Peyer's patch (tissue), 4 donors: ENCODE measurements around the gene TCF7L2. TPM values are rescaled to one million over a fixed set of nuclear protein-coding genes. Genes with fewer than 3 reads are reported as not detected.

Experiments used
- DNase-seq, 3 donors: peaks; one replicate each; pipeline ENCODE4 v3.0.0-alpha.2; 2017 to 2019
- H3K27ac ChIP-seq, 4 donors: fragments of 200-600 bp; sonication (generic); one replicate each; pipeline ENCODE4 v1.5.1; 2016 to 2019
- H3K27me3 ChIP-seq, 2 donors: fragments of 200-600 bp; sonication (generic); one replicate each; pipeline ENCODE4 v1.5.1; 2019
- H3K36me3 ChIP-seq, 3 donors: fragments of 200-600 bp; sonication (generic); one replicate each; pipeline ENCODE4 v1.5.1; 2016 to 2019
- H3K4me1 ChIP-seq, 4 donors: fragments of 200-600 bp; sonication (generic); one replicate each; pipeline ENCODE4 v1.5.1; 2016 to 2019
- H3K4me3 ChIP-seq, 4 donors: fragments of 200-600 bp; sonication (generic); 1 replicate in 3 of 4; 2 replicates in 1 of 4; pipeline ENCODE4 v1.5.1; 2016 to 2019; ENCODE audit warnings: mild to moderate bottlenecking in 1 of 4
- H3K9me3 ChIP-seq, 4 donors: fragments of 200-600 bp; sonication (generic); one replicate each; pipeline ENCODE4 v1.5.1; 2016 to 2019; ENCODE audit warnings: mild to moderate bottlenecking in 1 of 4
- POLR2A ChIP-seq, 2 donors: fragments of 450-650 bp; IDR thresholded peaks; one replicate each; pipeline ENCODE4 v1.5.1; 2017; ENCODE audit warnings: antibody characterized with exemption in 2 of 2, mild to moderate bottlenecking in 2 of 2, moderate library complexity in 2 of 2
- total RNA-seq, 4 donors: library from RNA; depleted of rRNA; stranded (reverse); fragments of >200 nt; gene quantifications; one replicate each; pipeline ENCODE4 v1.1.0, GENCODE V29; 2016
- TF ChIP-seq, protein P1 (sequence below), 6 experiments: fragments of 450-650 bp in 4 of 6; fragments of 200-600 bp in 2 of 6; sonication (generic) in 1 of 6; IDR thresholded peaks; one replicate each; pipeline ENCODE4 v1.5.1; 2017 to 2019; ENCODE audit warnings: antibody characterized with exemption in 6 of 6, mild to moderate bottlenecking in 3 of 6, moderate library complexity in 1 of 6

TCF7L2 gene
- total RNA-seq, 4 donors from 2014 or later = 72.3 to 148 (median 93.0) TPM

DNA sequence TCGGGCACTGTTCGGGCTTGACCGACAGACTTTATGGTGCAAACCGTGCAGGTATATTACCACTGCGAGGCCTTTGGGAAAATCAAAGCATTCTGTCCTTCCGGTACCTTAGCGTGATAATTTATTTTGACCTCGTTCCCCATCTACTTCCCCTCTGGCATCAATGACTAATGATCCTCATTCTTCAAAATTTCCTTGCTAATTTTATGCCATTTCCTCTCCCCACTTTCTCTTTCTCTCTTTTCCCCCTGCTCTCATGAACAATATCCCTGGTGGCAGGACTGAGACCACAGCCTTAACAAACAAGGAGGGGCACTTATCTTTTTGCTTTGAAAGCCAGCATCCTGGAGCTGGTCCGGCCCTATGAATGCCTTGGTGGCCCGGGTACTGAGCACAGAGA, 210.6 kb downstream of the TCF7L2 start:
- TF ChIP-seq POLR2A (IDR thresholded peaks at IDR 0.05) = no peak
- TF ChIP-seq, protein P1, sequence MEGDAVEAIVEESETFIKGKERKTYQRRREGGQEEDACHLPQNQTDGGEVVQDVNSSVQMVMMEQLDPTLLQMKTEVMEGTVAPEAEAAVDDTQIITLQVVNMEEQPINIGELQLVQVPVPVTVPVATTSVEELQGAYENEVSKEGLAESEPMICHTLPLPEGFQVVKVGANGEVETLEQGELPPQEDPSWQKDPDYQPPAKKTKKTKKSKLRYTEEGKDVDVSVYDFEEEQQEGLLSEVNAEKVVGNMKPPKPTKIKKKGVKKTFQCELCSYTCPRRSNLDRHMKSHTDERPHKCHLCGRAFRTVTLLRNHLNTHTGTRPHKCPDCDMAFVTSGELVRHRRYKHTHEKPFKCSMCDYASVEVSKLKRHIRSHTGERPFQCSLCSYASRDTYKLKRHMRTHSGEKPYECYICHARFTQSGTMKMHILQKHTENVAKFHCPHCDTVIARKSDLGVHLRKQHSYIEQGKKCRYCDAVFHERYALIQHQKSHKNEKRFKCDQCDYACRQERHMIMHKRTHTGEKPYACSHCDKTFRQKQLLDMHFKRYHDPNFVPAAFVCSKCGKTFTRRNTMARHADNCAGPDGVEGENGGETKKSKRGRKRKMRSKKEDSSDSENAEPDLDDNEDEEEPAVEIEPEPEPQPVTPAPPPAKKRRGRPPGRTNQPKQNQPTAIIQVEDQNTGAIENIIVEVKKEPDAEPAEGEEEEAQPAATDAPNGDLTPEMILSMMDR (IDR thresholded peaks at IDR 0.05) = no peak
- Histone ChIP-seq H3K27me3 (no peaks in the 10 kb centered on the region), H3K4me1 (no peaks in the 10 kb centered on the region), H3K36me3 (peaks cover 0 to 69% (median 0%) of the 10 kb centered on the region in 3 donors), H3K4me3 (no peak overlapping the region), H3K9me3 (no peaks in the 10 kb centered on the region), H3K27ac (no peak overlapping the region)
- no peak for DNase-seq

DNA sequence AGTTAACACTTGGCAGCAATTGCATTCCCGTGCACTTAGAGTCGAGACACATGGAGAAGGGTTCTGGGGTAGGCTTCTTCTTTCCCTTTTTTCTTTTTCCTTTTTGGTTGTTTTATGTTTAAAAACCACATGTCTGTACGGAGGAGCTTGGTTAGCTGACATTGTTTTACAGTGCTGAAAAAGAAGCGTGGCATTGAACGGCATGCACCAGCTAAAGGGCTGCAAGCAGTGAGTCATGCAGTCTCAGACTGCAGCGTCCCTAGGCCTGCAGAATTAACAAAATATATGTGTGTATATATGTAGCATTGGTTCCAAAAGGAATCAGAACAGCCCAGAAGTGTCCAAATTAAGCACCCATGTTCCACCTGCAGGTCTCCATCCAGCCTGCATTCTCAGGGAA, 211.0 kb downstream of the TCF7L2 start:
- TF ChIP-seq, protein P1 (IDR thresholded peaks at IDR 0.05) = no peak
- no peak for TF ChIP-seq POLR2A (IDR thresholded peaks at IDR 0.05)
- H3K36me3 ChIP-seq = peaks cover 0 to 70% (median 0%) of the 10 kb centered on the region in 3 donors
- H3K9me3 ChIP-seq = no peaks in the 10 kb centered on the region
- no peaks in the 10 kb centered on the region for H3K27me3 ChIP-seq
- no peak overlapping the region for H3K4me3 ChIP-seq
- H3K27ac ChIP-seq = no peak overlapping the region
- H3K4me1 ChIP-seq = no peaks in the 10 kb centered on the region
- no peak for DNase-seq

DNA sequence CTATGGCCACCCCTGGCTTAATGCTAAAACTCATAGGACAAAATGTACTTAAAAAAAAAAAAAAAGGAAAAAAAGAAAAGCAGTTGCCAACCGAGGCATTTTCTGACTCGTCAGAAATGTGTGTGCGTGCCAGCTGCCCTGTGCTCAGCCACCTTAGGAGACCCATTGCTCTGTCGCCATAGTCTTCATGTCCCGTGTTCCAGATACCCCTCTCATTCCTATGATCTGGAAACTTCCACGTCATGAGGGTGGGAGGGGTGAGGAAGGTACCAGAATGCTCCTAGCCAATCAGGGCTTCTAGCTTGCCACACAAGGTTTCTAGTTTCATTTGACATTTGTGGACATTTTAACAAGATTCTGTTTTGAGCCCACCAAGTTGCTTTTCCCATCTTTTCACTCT, 212.9 kb downstream of the TCF7L2 start:
- Histone ChIP-seq H3K9me3 (no peaks in the 10 kb centered on the region), H3K27ac (no peak overlapping the region), H3K36me3 (peaks cover 0 to 66% (median 0%) of the 10 kb centered on the region in 3 donors), H3K4me3 (no peak overlapping the region), H3K27me3 (no peaks in the 10 kb centered on the region), H3K4me1 (no peaks in the 10 kb centered on the region)
- no peak for DNase-seq
- no peak for TF ChIP-seq POLR2A (IDR thresholded peaks at IDR 0.05)
- TF ChIP-seq, protein P1 (IDR thresholded peaks at IDR 0.05) = no peak

DNA sequence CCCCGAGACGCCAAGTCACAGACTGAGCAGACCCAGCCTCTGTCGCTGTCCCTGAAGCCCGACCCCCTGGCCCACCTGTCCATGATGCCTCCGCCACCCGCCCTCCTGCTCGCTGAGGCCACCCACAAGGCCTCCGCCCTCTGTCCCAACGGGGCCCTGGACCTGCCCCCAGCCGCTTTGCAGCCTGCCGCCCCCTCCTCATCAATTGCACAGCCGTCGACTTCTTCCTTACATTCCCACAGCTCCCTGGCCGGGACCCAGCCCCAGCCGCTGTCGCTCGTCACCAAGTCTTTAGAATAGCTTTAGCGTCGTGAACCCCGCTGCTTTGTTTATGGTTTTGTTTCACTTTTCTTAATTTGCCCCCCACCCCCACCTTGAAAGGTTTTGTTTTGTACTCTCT, 215.6 kb downstream of the TCF7L2 start:
- peaks cover 0 to 45% (median 0%) of the 10 kb centered on the region in 3 donors for H3K36me3 ChIP-seq
- H3K9me3 ChIP-seq = no peaks in the 10 kb centered on the region
- no peak overlapping the region for H3K27ac ChIP-seq
- no peak for DNase-seq
- TF ChIP-seq, protein P1 (IDR thresholded peaks at IDR 0.05) = no peak
- TF ChIP-seq POLR2A (IDR thresholded peaks at IDR 0.05) = no peak
- H3K4me1 ChIP-seq = no peaks in the 10 kb centered on the region
- H3K4me3 ChIP-seq = no peak overlapping the region
- no peaks in the 10 kb centered on the region for H3K27me3 ChIP-seq

DNA sequence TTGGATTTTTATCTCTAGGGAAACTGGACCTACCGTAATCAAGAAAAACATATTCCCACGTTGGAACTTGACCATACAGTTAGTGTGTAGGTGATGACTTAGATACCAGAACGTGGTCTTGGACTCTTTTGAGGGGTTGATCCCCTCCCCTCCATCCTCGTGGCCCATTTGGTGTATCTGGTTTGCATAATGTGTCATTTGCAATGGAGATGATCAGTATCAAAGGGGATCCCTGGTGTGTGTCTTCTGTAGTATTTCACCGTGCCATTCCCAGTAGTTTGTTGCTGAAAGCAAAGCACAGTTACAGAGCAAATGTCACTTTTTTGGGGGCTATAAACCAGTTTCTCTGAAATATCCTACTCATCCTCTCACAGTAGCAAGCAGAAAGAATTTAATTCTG, 217.7 kb downstream of the TCF7L2 start:
- no peak overlapping the region for H3K27ac ChIP-seq
- no peak for DNase-seq
- TF ChIP-seq, protein P1 (IDR thresholded peaks at IDR 0.05) = no peak
- no peak for TF ChIP-seq POLR2A (IDR thresholded peaks at IDR 0.05)

DNA sequence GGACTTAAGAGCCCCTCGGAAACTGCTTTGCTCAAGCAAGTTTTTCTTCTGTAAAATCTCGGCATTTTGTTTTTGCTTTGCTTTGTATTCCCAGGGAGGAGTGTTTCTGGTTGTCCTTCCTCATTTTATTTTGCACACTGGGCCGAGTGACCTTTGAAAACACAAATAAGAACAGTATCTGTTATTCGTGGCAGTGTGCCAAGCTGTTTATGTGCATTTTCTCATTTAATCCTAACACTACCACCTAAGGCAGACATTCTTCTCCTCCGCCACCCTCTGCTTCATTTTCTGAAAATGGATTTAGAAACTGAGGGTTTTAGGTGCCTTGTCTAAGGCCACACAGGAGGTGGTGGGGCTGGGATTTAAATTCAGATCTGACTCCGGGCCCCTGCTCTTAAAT, 218.5 kb downstream of the TCF7L2 start:
- Histone ChIP-seq H3K27me3 (no peaks in the 10 kb centered on the region), H3K36me3 (peaks cover 0 to 27% (median 0%) of the 10 kb centered on the region in 3 donors), H3K4me3 (no peak overlapping the region), H3K27ac (no peak overlapping the region), H3K9me3 (no peaks in the 10 kb centered on the region), H3K4me1 (no peaks in the 10 kb centered on the region)
- TF ChIP-seq, protein P1 (IDR thresholded peaks at IDR 0.05) = no peak
- no peak for TF ChIP-seq POLR2A (IDR thresholded peaks at IDR 0.05)
- DNase-seq = no peak

More for the DNA sequence above, 217.7 kb downstream of the TCF7L2 start:
- H3K36me3 ChIP-seq = peaks cover 0 to 27% (median 0%) of the 10 kb centered on the region in 3 donors
- H3K4me3 ChIP-seq = no peak overlapping the region
- no peaks in the 10 kb centered on the region for H3K9me3 ChIP-seq
- no peaks in the 10 kb centered on the region for H3K4me1 ChIP-seq
- H3K27me3 ChIP-seq = no peaks in the 10 kb centered on the region
